ENCODE data around the gene SUN1. TPM values are rescaled to one million over a fixed set of nuclear protein-coding genes. Genes with fewer than 3 reads are reported as not detected.

The SUN1 gene
- polyA plus RNA-seq, 1 of the 3 experiments (the other 2 are of a cell fraction), result 369 TPM

- CTCF ChIA-PET, result interaction anchor here (1.1 to 3.7 kb wide), 6 partner anchors 15 to 545 kb away, joined by 3 to 11 read pairs (median 5); no protein-coding TSS in a partner anchor
- Histone ChIP-seq H2AFZ (ENCODE audit: low read depth) (no peak overlapping the region), H3K9ac (no peak overlapping the region), H3K79me2 (ENCODE audit: insufficient read depth) (0 out of 2 replicates have a peak, but pooled peaks cover 5% of the 10 kb centered on the region), H3K4me2 (no peak overlapping the region), H3K27me3 (ENCODE audit: insufficient read depth) (no peaks in the 10 kb centered on the region), H3K4me1 (ENCODE audit: control insufficient read depth in 1 of 2, insufficient read depth in 2 of 2, low read depth in 1 of 2, low read length in 1 of 2) (peaks cover 0 to 21% of the 10 kb centered on the region in 2 experiments; a peak in 1 of 4 replicates), H3F3A (replicated peaks; ENCODE audit: insufficient read depth) (peaks cover 9% of the 10 kb centered on the region), H3K27ac (ENCODE audit: low read depth in 2 of 2, low read length in 1 of 2) (peak overlapping the region; percentile 28 to 48; a peak in 2 of 4 replicates), H4K20me1 (ENCODE audit: insufficient read depth) (no peaks in the 10 kb centered on the region), H3K36me3 (replicated peaks in 1 of 2; ENCODE audit: control insufficient read depth in 1 of 2, insufficient read depth in 2 of 2, low read length in 1 of 2) (peaks cover 47 to 60% of the 10 kb centered on the region in 2 experiments), H3K9me2 (no peaks in the 10 kb centered on the region), H3K9me3 (no peaks in the 10 kb centered on the region), H3K4me3 (ENCODE audit: low read depth in 2 of 2, low read length in 1 of 2) (no peak overlapping the region)
- TF ChIP-seq, protein P1, sequence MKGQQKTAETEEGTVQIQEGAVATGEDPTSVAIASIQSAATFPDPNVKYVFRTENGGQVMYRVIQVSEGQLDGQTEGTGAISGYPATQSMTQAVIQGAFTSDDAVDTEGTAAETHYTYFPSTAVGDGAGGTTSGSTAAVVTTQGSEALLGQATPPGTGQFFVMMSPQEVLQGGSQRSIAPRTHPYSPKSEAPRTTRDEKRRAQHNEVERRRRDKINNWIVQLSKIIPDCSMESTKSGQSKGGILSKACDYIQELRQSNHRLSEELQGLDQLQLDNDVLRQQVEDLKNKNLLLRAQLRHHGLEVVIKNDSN (IDR thresholded peaks at IDR 0.05; ENCODE audit: borderline replicate concordance, low read depth), result no peak
- TF ChIP-seq NRF1 (IDR thresholded peaks at IDR 0.05; ENCODE audit: low read depth, low read length) (no peak), TEAD4 (IDR thresholded peaks at IDR 0.05; ENCODE audit: borderline replicate concordance, insufficient read depth) (no peak), SIN3A (IDR thresholded peaks at IDR 0.05; ENCODE audit: borderline replicate concordance, low read depth, low read length) (no peak), CHD2 (IDR thresholded peaks at IDR 0.05; ENCODE audit: low read length, partially characterized antibody) (no peak), REST (IDR thresholded peaks at IDR 0.05; ENCODE audit: low read depth, low read length) (no peak), FOXJ3 (CRISPR knock-in tag; IDR thresholded peaks at IDR 0.05) (no peak), NFIC (IDR thresholded peaks at IDR 0.05; ENCODE audit: borderline replicate concordance) (no peak), FOXM1 (IDR thresholded peaks at IDR 0.05; ENCODE audit: low read depth) (no peak), FOSL2 (IDR thresholded peaks at IDR 0.05; ENCODE audit: borderline replicate concordance, low read depth) (no peak), EP300 (IDR thresholded peaks at IDR 0.05; ENCODE audit: borderline replicate concordance in 1 of 2, low read depth in 1 of 2, low read length in 1 of 2) (no peak), MEF2A (IDR thresholded peaks at IDR 0.05; ENCODE audit: borderline replicate concordance, low read depth) (no peak), JUND (IDR thresholded peaks at IDR 0.05) (no peak), YY1 (IDR thresholded peaks at IDR 0.05; ENCODE audit: low read depth) (no peak), RXRA (IDR thresholded peaks at IDR 0.05; ENCODE audit: borderline replicate concordance, low read depth) (no peak)
- POLR2A ChIA-PET, result interaction anchor here (0.6 to 1.0 kb wide), 2 partner anchors 43 to 1143 kb away, joined by 3 to 6 read pairs; no protein-coding TSS in a partner anchor
- 91% methylated on average over 18 of the region's 18 CpGs for WGBS (ENCODE audit: low lambda C conversion rate)
- no peak for DNase-seq
Measured at GRCh38 chr7:867001-867405, 34.7 kb downstream of the SUN1 start.
